HG03442 (cell line): Measurements from ENCODE around the gene CELF1.
"Not testable (repeated sequence)": the region's sequence is repeated elsewhere in the genome, so short reads cannot be mapped to it uniquely, and the experiment has no call there.

Experiments used
- ATAC-seq: cut with Tn5 transposase; IDR thresholded peaks from one replicate; pipeline ENCODE4 v1.9.1; 2021; ENCODE audit warnings: mild to moderate bottlenecking, moderate library complexity; ENCODE audit not compliant: unreplicated experiment

CELF1 gene

DNA sequence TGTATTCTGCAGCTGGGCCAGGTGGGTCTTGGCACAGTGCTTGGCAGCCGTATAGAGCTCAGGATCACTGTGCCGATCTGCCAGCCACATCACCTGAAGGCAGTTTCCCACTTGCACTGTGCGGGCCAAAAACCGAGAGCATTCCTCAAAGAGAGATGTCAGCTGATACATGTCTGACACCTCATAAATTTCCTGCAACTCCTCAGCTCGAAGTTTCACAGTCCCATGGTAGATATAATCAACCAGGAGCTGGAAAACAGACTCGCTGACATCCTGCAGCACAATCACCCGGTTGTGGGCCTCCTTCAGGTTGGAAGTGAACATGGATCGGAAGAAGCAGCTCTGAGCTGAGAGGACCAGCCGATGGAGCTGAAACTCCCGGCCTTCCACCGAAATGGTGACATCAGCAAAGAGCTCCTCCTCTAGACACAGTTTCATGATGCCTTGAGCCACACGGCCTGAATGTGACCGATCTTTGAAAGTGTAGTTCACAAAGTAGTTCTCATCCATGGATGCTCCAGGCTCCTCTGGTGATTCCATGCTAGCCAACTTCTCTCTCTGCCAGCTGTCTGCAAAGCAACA, 24.6 kb upstream of the CELF1 start:
- ATAC-seq, result no peak

DNA sequence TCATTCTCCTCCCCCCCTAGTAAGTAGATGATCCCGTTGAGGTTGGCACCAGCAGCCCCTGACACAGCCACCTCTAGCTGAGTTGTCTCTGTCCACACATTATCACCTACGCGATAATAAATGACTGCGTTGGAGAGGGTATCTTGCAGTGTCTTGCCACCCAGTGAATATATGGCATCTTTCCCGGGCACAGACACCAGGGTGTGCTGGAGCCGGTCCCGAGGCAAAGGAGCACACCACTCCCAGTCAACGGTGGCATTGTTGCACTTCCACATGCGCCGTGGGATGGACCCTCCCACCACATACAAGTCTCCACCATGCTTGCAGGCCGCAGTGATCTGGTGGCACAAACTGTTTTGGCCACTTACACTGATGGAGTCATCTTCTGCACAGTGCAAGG, 20.4 kb upstream of the CELF1 start:
- ATAC-seq, result no peak

DNA sequence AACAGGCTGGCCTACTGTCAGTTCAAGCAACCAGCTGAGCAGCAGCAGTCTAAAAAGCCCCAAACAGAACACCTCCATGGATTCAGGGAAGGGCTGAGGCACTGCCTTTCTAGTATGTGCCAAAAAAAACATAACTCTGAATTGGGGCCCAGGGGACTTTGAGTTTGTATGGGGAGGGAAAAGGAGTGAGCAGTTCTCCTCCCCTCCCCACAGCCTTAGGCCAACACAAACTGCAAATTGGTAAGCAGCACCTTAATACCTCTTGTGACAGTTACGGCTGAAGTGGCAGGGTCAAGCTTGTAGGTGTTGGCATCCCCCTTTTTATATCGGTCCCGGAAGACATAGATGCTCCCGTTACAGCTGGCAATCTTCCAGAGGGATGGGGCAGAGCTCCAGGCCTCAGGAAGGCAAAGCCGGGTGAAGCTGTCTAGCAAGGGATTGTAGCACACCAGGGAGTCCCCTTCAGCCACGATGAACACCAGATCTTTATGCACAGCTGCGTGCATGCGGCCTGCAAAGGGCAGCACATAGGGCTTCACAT, 19.9 kb upstream of the CELF1 start:
- no peak for ATAC-seq

GRCh38 chr11:47571895-47572294, 19.0 kb upstream of the CELF1 start:
- ATAC-seq, result no peak

DNA sequence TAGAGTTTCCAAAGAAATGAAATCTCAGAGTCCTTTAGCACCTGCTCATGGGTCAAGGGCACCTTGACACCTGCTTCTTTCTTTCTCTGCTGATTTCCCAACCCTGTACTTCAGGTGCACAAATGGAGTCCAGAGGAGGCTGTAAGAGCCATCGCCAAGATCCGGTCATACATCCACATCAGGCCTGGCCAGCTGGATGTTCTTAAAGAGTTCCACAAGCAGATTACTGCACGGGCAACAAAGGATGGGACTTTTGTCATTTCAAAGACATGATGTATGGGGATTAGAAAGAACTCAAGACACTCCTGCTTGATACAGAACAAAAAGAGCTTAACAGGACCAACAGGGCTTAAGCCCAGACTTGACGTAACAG, 18.4 kb upstream of the CELF1 start:
- no peak for ATAC-seq

GRCh38 chr11:47570651-47571356, 17.9 kb upstream of the CELF1 start:
- no peak for ATAC-seq

- ATAC-seq, result no peak
These were observed 16.7 kb upstream of the CELF1 start for GRCh38 chr11:47569646-47570045.

DNA sequence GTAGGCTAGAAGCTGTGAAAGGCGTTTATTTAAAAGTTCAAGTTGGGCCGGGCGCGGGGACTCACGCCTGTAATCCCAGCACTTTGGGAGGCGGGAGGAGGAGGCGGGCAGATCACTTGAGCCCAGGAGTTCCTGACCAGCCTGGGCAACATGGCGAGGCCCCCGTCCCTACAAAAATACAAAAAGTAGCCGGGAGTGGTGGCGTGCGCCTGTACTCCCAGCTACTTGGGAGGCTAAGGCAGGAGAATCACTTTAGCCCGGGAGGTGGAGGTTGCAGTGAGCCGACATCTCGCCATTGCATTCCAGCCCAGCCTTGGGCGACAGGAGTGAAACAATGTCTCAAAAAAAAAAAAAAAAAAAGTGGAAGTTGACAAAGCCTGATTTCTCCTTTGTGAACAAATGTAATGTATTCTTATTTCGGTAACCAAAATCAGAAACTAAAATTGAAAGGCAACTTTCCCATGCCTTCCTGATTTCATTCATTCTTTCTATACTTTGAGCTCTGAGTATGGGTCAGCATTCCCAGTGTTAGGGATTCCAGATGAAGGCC, 13.3 kb upstream of the CELF1 start:
- ATAC-seq, result no peak

GRCh38 chr11:47565340-47566148, 12.6 kb upstream of the CELF1 start, which contains the start of gene PTPMT1:
TSS of gene PTPMT1 (plus strand) at chr11:47565599. CDS start at chr11:47565623, 24 bp downstream.
- ATAC-seq, result peak; percentile 82

GRCh38 chr11:47564933-47565339, 12.0 kb upstream of the CELF1 start:
- no peak for ATAC-seq

GRCh38 chr11:47564366-47564765, 11.4 kb upstream of the CELF1 start:
- ATAC-seq, result not testable (repeated sequence)

- ATAC-seq, result not testable (repeated sequence)
These were observed 9.5 kb upstream of the CELF1 start for GRCh38 chr11:47562393-47562792.

DNA sequence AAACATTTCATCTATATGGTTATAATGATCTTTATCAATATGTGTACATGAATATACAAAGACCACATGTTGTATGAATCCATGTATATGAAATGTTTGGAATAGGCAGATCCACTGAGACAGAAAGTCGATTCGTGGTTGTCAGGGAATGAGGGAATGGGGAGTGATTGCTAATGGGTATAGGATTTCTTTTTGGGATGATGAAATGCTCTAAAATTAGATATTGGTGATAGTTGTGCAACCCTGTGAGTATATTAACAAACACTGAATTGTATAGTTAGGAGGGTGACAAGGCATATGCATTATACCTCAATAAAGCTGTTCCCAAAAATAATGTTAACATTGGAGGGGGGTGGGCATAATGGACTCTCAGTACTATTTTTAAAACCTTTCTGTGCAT, 7.5 kb upstream of the CELF1 start:
- ATAC-seq, result no peak

DNA sequence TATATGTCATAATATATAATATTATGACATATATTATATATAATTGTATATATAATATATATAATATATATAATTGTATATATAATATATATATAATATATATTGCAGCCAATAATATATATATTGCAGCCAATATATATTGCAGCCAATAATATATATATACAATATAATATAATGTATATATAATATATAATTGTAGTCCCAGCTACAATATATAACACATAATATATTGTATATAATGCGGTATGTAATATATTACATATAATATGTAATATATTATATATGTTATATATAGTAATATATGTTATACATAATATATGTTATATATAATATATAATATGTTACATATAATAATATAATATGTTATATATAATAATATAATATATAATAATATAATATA, 5.8 kb upstream of the CELF1 start:
- ATAC-seq, result no peak

DNA sequence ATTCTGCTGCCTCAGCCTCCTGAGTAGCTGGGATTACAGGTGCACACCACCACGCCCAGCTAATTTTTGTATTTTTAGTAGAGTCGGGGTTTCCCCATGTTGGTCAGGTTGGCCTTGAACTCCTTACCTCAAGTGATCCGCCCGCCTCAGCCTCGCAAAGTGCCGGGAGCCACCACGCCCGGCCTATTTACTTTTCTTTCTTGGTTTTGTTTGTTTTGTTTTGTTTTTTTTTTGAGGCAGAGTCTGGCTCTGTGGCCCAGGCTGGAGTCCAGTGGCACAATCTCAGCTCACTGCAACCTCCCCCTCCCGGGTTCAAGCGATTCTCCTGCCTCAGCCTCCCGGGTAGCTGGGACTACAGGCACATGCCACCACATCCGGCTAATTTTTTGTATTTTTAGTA, 4.1 kb upstream of the CELF1 start:
- ATAC-seq, result not testable (repeated sequence)

DNA sequence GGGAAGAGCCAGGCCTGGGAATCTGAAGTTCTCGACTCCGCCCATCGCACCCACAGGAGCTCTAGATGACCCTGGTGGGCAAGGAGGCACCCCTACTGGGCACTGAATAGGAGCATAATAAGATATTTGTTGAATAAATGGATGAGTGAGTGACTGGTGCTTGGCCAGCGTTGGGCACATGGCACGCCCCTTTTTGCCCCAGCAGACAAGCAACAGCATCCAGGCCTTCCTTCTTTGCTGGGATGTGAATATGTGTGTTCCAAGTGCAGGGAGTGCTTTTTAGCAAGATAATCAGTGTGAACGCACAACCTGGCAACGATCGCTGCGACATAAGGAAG, 443 bp upstream of the CELF1 start:
- ATAC-seq, result peak; percentile 27

DNA sequence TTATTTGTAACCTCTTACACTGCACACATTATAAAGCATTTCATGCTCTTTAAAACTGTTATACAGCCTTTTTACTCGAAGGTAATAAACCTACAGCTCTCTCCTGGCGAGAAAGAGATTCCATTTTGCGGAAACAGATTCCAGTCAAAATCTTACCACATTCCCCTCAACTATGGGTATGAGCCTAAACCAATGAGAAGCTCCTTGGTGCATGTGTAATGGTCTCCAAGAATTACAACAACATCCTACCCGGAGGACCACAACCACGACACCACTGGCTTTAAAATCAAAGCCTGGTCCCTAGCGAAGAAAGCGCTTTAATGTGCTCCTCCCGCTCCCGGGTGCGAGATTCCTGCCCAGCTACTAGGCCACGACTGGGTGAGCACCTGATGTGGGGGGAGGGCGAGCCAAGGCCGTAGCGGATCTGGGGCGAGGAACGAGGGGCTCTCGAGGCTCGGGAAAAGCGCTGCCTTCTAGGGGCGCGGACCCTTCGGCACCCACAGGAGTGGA, 821 bp downstream of the CELF1 start:
- peak; percentile 6 for ATAC-seq

DNA sequence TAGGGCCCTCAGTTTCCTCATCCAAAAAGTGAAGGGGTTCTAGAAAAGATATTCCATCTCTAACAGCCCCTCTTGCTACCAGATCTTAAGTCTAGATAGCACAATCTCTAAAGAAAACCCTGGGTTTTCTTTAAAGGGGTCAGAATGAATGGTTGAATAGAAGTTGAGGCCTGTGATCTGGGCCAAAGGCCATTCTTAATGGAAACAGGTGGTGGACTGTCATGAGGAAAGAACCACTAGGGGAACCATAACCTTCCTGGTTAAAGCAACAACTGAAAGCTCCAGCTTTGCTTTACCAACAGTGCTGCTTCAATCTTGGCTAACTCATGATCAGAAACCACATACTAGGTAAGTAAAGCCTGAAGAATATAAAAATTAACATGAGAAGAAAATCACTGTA, 1.8 kb downstream of the CELF1 start:
- no peak for ATAC-seq

DNA sequence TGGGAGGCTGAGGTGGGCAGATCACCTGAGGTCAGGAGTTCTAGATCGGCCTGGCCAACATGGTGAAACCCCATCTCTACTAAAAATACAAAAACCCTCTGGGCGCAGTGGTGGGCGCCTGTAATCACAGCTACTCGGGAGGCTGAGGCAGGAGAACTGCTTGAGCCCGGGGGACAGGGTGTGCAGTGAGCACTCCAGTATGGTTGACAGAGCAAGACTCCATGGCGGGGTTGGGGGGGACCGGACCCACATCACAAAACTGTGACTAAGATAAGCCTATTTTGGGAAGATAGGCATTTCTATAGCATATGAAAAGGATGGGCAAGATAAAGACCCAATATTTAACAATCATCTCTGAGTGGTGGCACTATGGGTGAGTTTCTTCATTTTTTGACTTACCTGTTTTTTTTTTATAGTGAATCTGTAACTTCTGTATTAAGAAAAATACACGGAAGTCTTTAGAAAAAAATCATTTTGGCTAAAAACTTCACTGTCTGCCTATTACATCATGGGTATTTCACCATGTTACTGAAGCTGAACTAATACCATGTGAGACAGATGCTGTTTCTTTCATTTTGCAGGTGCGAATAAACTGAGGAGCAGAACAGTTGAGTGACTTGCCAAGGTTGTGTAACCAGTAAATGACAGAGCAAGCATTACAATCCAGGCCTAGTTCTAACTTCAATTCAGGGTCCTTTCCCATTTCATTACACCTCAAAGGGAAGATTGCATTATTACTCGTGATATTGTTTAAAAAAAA, 2.5 kb downstream of the CELF1 start:
- ATAC-seq, result no peak

- ATAC-seq, result not testable (repeated sequence)
These were observed 6.7 kb downstream of the CELF1 start for GRCh38 chr11:47546274-47546673.

DNA sequence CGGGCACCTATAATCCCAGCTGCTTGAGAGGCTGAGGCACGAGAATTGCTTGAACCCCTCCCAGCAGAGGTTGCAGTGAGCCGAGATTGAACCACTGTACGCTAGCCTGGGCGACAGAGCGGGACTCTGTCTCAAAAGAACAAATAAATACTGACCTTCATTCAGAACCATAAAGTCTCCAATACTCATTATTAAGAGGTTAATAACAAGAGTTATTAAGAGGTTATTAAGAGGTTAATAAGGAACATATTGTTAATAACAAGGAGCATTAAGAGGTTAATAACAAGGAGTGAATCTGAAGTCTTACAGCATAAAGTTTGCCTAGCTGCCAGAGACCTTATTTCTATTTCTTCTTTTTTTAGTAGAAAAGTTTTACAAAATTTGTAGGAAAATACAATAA, 7.6 kb downstream of the CELF1 start:
- no peak for ATAC-seq
